Measurements from ENCODE around the gene AFF3.

DNA sequence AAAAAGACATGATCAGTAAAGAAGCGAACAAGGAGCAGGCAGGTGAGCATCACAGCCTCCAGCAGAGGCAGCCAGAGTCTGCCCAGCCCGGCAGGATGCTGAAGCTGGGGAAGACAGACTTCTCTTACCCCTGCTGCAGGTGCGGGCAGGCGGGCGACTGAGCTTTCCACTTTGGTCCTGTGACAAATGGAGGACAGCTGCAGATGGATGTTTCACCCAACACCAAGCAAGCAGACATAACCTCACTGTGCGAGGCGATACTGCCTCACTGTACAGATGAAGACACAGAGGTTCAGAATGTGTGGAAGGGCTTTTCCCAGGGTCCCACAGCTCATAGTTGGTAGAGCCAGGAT, 251.0 kb downstream of the AFF3 start:
- TF ChIP-seq, protein P1, sequence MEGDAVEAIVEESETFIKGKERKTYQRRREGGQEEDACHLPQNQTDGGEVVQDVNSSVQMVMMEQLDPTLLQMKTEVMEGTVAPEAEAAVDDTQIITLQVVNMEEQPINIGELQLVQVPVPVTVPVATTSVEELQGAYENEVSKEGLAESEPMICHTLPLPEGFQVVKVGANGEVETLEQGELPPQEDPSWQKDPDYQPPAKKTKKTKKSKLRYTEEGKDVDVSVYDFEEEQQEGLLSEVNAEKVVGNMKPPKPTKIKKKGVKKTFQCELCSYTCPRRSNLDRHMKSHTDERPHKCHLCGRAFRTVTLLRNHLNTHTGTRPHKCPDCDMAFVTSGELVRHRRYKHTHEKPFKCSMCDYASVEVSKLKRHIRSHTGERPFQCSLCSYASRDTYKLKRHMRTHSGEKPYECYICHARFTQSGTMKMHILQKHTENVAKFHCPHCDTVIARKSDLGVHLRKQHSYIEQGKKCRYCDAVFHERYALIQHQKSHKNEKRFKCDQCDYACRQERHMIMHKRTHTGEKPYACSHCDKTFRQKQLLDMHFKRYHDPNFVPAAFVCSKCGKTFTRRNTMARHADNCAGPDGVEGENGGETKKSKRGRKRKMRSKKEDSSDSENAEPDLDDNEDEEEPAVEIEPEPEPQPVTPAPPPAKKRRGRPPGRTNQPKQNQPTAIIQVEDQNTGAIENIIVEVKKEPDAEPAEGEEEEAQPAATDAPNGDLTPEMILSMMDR (IDR thresholded peaks at IDR 0.05), result no peak
- no peak for TF ChIP-seq POLR2A (IDR thresholded peaks at IDR 0.05)
